Endodermal cell (in vitro differentiated cells): ENCODE measurements around the gene NRXN3. TPM values are rescaled to one million over a fixed set of nuclear protein-coding genes. Genes with fewer than 3 reads are reported as not detected.

Source experiments
- DNase-seq: peaks from one replicate; pipeline ENCODE4 v3.0.0-alpha.2; 2017
- H3K27ac ChIP-seq: 2 replicates; pipeline ENCODE4 v1.5.1; 2013; ENCODE audit warnings: mild to moderate bottlenecking, low read depth, low read length, moderate library complexity
- H3K27me3 ChIP-seq: 2 replicates; pipeline ENCODE4 v1.6.1; 2013; ENCODE audit warnings: mild to moderate bottlenecking, low read length, moderate library complexity; ENCODE audit not compliant: insufficient read depth, control insufficient read depth, poor library complexity, severe bottlenecking
- H3K36me3 ChIP-seq: 2 replicates; pipeline ENCODE4 v1.7.0; 2013; ENCODE audit warnings: mild to moderate bottlenecking, low read length, moderate library complexity; ENCODE audit not compliant: control insufficient read depth, insufficient read depth
- H3K4me1 ChIP-seq: one replicate; pipeline ENCODE4 v1.7.0; 2013; ENCODE audit warnings: low read length; ENCODE audit not compliant: control insufficient read depth, insufficient read depth
- H3K4me3 ChIP-seq: 2 replicates; pipeline ENCODE4 v1.5.1; 2013; ENCODE audit warnings: mild to moderate bottlenecking, low read length, moderate library complexity
- H3K9ac ChIP-seq: 2 replicates; pipeline ENCODE4 v1.6.1; 2013; ENCODE audit warnings: mild to moderate bottlenecking, low read length, moderate library complexity; ENCODE audit not compliant: poor library complexity, severe bottlenecking; ENCODE audit errors: extremely low read depth
- H3K9me3 ChIP-seq: 2 replicates; pipeline ENCODE4 v1.6.1; 2013; ENCODE audit warnings: mild to moderate bottlenecking, low read length, moderate library complexity; ENCODE audit not compliant: control insufficient read depth
- H3K27ac Mint-ChIP-seq: 2 replicates; pipeline ENCODE4 v1.8.0; 2020; ENCODE audit warnings: mixed read lengths
- H3K27me3 Mint-ChIP-seq: 2 replicates; pipeline ENCODE4 v1.8.0; 2021; ENCODE audit warnings: mild to moderate bottlenecking, mixed read lengths; ENCODE audit not compliant: insufficient read depth
- H3K36me3 Mint-ChIP-seq: 2 replicates; pipeline ENCODE4 v1.8.0; 2020; ENCODE audit warnings: low read depth, mixed read lengths
- H3K4me1 Mint-ChIP-seq: 2 replicates; pipeline ENCODE4 v1.8.0; 2020; ENCODE audit warnings: mixed read lengths
- H3K4me3 Mint-ChIP-seq: 2 replicates; pipeline ENCODE4 v1.8.0; 2020; ENCODE audit warnings: mild to moderate bottlenecking, moderate library complexity, mixed read lengths
- H3K9me3 Mint-ChIP-seq: 2 replicates; pipeline ENCODE4 v1.8.0; 2020; ENCODE audit warnings: mild to moderate bottlenecking, mixed read lengths
- CTCF ChIP-seq: fragments of 200-600 bp; sonication (generic); conservative IDR thresholded peaks from 2 replicates; pipeline ENCODE4 v1.5.0; 2021; ENCODE audit warnings: antibody characterized with exemption, mild to moderate bottlenecking
- WGBS, 2 experiments: methylation state at CpG; one replicate each; pipeline versions ENCODE4 v1.1.5 to v1.1.7; 2013; ENCODE audit warnings: missing lambda C conversion rate in 2 of 2, mixed read lengths in 1 of 2; ENCODE audit not compliant: insufficient coverage in 1 of 2, insufficient read length in 1 of 2; 5-methylcytosine and 5-hydroxymethylcytosine counted together
- total RNA-seq, 2 donors: library from RNA; stranded (reverse); fragmentation: NEBNext Ultra II Directional in 1 of 2; extraction: Animal tissue kit (Norgen Biotek cat#: 25700) in 1 of 2; gene quantifications; 2 replicates in 1 of 2; 3 replicates in 1 of 2; pipeline ENCODE4 v1.2.1, GENCODE V29; 2021

Gene NRXN3
- total RNA-seq, 2 donors from 2014 or later: 20.9 to 21.4 TPM

DNA sequence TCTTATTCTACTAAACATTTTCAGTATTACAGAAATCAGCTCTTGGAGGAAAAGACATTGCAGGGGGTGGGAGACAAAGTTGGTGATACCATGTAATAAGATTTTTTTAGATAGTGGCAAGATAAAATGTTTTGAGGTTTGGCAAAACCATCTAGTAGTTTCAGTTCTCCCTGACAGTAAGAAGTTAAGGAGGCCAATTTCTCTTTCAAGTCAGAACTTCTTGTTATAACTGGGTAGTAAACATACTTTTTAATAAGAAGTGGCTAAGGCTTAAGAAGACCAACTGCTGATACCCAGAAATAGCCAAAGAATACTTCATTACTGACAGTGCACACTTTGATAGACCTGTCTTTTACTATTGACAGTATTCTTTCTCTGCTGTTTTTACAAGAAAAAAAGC is 1588.8 kb downstream of the NRXN3 start:
- TF ChIP-seq CTCF: no peak

GRCh38 chr14:79764323-79764722 is 1594.2 kb downstream of the NRXN3 start:
- Mint-ChIP-seq H3K9me3 (peaks cover 34% of the 10 kb centered on the region), H3K27ac (no peak overlapping the region), H3K36me3 (peaks cover 42% of the 10 kb centered on the region), H3K4me1 (peaks cover 11% of the 10 kb centered on the region), H3K27me3 (no peaks in the 10 kb centered on the region), H3K4me3 (no peak overlapping the region)
- H3K36me3 ChIP-seq: no peaks in the 10 kb centered on the region
- H3K27me3 ChIP-seq: no peaks in the 10 kb centered on the region
- H3K9ac ChIP-seq: no peak overlapping the region
- TF ChIP-seq CTCF: no peak
- H3K9me3 ChIP-seq: peaks cover 23% of the 10 kb centered on the region
- no peak overlapping the region for H3K27ac ChIP-seq
- peaks cover 8% of the 10 kb centered on the region for H3K4me1 ChIP-seq
- H3K4me3 ChIP-seq: peak overlapping the region; percentile 37
- WGBS, 2 experiments: 51 to 69% methylated on average over 3 of the region's 3 CpGs
- no peak for DNase-seq

More for the DNA sequence above, 1588.8 kb downstream of the NRXN3 start:
- H3K36me3 ChIP-seq: no peaks in the 10 kb centered on the region
- Mint-ChIP-seq H3K9me3 (peaks cover 33% of the 10 kb centered on the region), H3K27me3 (no peaks in the 10 kb centered on the region), H3K36me3 (peaks cover 43% of the 10 kb centered on the region), H3K27ac (no peak overlapping the region), H3K4me3 (no peak overlapping the region), H3K4me1 (peaks cover 26% of the 10 kb centered on the region)
- no peaks in the 10 kb centered on the region for H3K27me3 ChIP-seq
- no peak overlapping the region for H3K9ac ChIP-seq
- H3K4me3 ChIP-seq: peak overlapping the region; percentile 43
- H3K9me3 ChIP-seq: peaks cover 21% of the 10 kb centered on the region
- DNase-seq: no peak
- H3K27ac ChIP-seq: no peak overlapping the region
- peaks cover 5% of the 10 kb centered on the region for H3K4me1 ChIP-seq

DNA sequence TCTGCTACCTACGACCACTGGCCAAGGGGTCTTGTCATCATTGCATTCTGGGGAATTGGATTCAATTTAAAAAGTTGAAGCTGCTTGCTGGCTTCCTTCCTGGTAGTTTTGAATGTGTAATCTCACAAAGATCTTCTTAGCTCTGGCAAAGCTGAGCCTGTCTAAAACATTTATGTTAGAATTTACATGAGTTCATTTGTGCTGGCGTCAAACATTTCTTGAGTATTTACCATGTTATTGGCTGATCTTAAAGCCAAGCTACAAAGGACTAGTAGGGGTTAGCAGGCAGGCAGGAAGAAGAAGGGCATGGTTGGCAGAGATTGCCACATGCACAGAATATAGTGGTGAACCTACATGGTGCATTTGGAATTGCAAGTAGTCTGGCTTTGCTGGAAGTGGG is 1596.3 kb downstream of the NRXN3 start:
- peaks cover 23% of the 10 kb centered on the region for H3K9me3 ChIP-seq
- H3K27me3 Mint-ChIP-seq: no peaks in the 10 kb centered on the region
- H3K4me3 Mint-ChIP-seq: no peak overlapping the region
- no peak for TF ChIP-seq CTCF
- no peaks in the 10 kb centered on the region for H3K36me3 ChIP-seq
- H3K4me1 ChIP-seq: peaks cover 8% of the 10 kb centered on the region
- no peak for DNase-seq
- H3K9me3 Mint-ChIP-seq: peaks cover 40% of the 10 kb centered on the region
- H3K4me1 Mint-ChIP-seq: peaks cover 11% of the 10 kb centered on the region
- no peak overlapping the region for H3K27ac Mint-ChIP-seq
- H3K9ac ChIP-seq: no peak overlapping the region
- H3K4me3 ChIP-seq: peak overlapping the region; percentile 50
- no peaks in the 10 kb centered on the region for H3K27me3 ChIP-seq
- 86 to 98% methylated on average over 2 of the region's 2 CpGs for WGBS, 2 experiments
- H3K27ac ChIP-seq: no peak overlapping the region
- H3K36me3 Mint-ChIP-seq: peaks cover 35% of the 10 kb centered on the region
